Measurements from ENCODE around the gene STARD3NL. TPM values are rescaled to one million over a fixed set of nuclear protein-coding genes. Genes with fewer than 3 reads are reported as not detected.

STARD3NL gene
- total RNA-seq, 1 experiment from 2014 or later: 66.4 TPM

DNA sequence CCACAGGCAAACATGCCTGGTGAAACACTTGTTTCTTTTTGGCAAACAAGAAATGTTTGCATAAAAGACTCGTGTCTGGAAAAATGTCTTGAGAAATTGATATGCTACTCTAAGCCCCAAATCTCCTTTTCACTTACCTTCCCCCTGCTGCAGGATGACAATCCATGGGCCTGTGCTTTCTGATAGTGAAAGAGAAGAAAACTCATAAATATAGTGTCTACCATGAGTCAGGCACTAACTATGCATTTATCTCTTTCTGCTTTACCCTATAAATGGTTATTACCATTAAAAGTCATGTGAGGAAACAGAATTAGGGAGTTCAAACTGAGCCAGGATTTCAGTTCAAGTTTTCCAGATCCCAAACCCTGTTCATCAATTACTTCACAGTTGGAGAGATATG lies 102.0 kb downstream of the STARD3NL start:
- H3K27me3 Mint-ChIP-seq (ENCODE audit: unreplicated experiment): peaks cover 46% of the 10 kb centered on the region
- DNase-seq: no peak
- no TSS peak for BruUV-seq (replicated peaks)
- no peaks in the 10 kb centered on the region for H3K4me1 Mint-ChIP-seq (ENCODE audit: low read depth, unreplicated experiment)
- no peak overlapping the region for H3K27ac Mint-ChIP-seq (ENCODE audit: unreplicated experiment)
- CTCF ChIA-PET: no interaction called here
- H3K4me3 Mint-ChIP-seq (ENCODE audit: low read depth, unreplicated experiment): no peak overlapping the region
- intact Hi-C loops (cut with micrococcal nuclease; ENCODE audit: unreplicated experiment): no loop called here
- TF ChIP-seq, protein P1, sequence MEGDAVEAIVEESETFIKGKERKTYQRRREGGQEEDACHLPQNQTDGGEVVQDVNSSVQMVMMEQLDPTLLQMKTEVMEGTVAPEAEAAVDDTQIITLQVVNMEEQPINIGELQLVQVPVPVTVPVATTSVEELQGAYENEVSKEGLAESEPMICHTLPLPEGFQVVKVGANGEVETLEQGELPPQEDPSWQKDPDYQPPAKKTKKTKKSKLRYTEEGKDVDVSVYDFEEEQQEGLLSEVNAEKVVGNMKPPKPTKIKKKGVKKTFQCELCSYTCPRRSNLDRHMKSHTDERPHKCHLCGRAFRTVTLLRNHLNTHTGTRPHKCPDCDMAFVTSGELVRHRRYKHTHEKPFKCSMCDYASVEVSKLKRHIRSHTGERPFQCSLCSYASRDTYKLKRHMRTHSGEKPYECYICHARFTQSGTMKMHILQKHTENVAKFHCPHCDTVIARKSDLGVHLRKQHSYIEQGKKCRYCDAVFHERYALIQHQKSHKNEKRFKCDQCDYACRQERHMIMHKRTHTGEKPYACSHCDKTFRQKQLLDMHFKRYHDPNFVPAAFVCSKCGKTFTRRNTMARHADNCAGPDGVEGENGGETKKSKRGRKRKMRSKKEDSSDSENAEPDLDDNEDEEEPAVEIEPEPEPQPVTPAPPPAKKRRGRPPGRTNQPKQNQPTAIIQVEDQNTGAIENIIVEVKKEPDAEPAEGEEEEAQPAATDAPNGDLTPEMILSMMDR (IDR thresholded peaks at IDR 0.05; ENCODE audit: unreplicated experiment): no peak
- no peaks in the 10 kb centered on the region for H3K9me3 Mint-ChIP-seq (ENCODE audit: low read depth, unreplicated experiment)
- no peaks in the 10 kb centered on the region for H3K36me3 Mint-ChIP-seq (ENCODE audit: insufficient read depth, unreplicated experiment)
